Stimulated activated memory B cell treated with anti-CD40 and anti-IgM and Interleukin-4, amounts not matched to agents 10 μg/mL and 1 μg/mL and 100 μg/mL, for 72 hours (primary cell): ENCODE results near the gene FOXO3.

ENCODE experiments used
- ATAC-seq: fragments of 150-1000 bp; cut with Tn5 transposase; 2 replicates; pipeline ENCODE4 v1.10.0; 2021
- H3K27ac Mint-ChIP-seq: one replicate; pipeline ENCODE4 v1.8.0; 2022; ENCODE audit warnings: mild to moderate bottlenecking, mixed read lengths
- H3K27me3 Mint-ChIP-seq: one replicate; pipeline ENCODE4 v1.8.0; 2022; ENCODE audit warnings: mixed read lengths
- H3K36me3 Mint-ChIP-seq: one replicate; pipeline ENCODE4 v1.8.0; 2022; ENCODE audit warnings: mixed read lengths
- H3K4me1 Mint-ChIP-seq: one replicate; pipeline ENCODE4 v1.8.0; 2022; ENCODE audit warnings: mixed read lengths
- H3K4me3 Mint-ChIP-seq: one replicate; pipeline ENCODE4 v1.8.0; 2022; ENCODE audit warnings: mild to moderate bottlenecking, moderate library complexity, mixed read lengths
- H3K9me3 Mint-ChIP-seq: one replicate; pipeline ENCODE4 v1.8.0; 2022; ENCODE audit warnings: mixed read lengths

Gene FOXO3

GRCh38 chr6:108716801-108717791 is 156.4 kb downstream of the FOXO3 start:
- H3K27ac Mint-ChIP-seq = no peak overlapping the region
- peaks cover 30% of the 10 kb centered on the region for H3K27me3 Mint-ChIP-seq
- peak; percentile 39 for ATAC-seq
- H3K36me3 Mint-ChIP-seq = no peaks in the 10 kb centered on the region
- peaks cover 12% of the 10 kb centered on the region for H3K4me1 Mint-ChIP-seq
- H3K9me3 Mint-ChIP-seq = no peaks in the 10 kb centered on the region
- H3K4me3 Mint-ChIP-seq = no peak overlapping the region

- Mint-ChIP-seq H3K27ac (no peak overlapping the region), H3K4me1 (peaks cover 6% of the 10 kb centered on the region), H3K4me3 (no peak overlapping the region), H3K9me3 (peaks cover 4% of the 10 kb centered on the region), H3K27me3 (peaks cover 30% of the 10 kb centered on the region), H3K36me3 (no peaks in the 10 kb centered on the region)
- no peak for ATAC-seq
Measured at GRCh38 chr6:108719477-108719876, 158.8 kb downstream of the FOXO3 start.

- Mint-ChIP-seq H3K4me3 (no peak overlapping the region), H3K36me3 (no peaks in the 10 kb centered on the region), H3K27me3 (peaks cover 18% of the 10 kb centered on the region), H3K4me1 (no peaks in the 10 kb centered on the region), H3K27ac (no peak overlapping the region), H3K9me3 (peaks cover 4% of the 10 kb centered on the region)
- ATAC-seq = no peak
Measured at GRCh38 chr6:108720827-108721226, 160.1 kb downstream of the FOXO3 start.

GRCh38 chr6:108721286-108721685 is 160.6 kb downstream of the FOXO3 start:
- H3K4me3 Mint-ChIP-seq = no peak overlapping the region
- H3K36me3 Mint-ChIP-seq = no peaks in the 10 kb centered on the region
- H3K4me1 Mint-ChIP-seq = no peaks in the 10 kb centered on the region
- no peak for ATAC-seq
- H3K27ac Mint-ChIP-seq = no peak overlapping the region
- peaks cover 16% of the 10 kb centered on the region for H3K27me3 Mint-ChIP-seq
- H3K9me3 Mint-ChIP-seq = peaks cover 4% of the 10 kb centered on the region

- Mint-ChIP-seq H3K4me3 (no peak overlapping the region), H3K27ac (no peak overlapping the region), H3K36me3 (no peaks in the 10 kb centered on the region), H3K4me1 (no peaks in the 10 kb centered on the region), H3K27me3 (no peaks in the 10 kb centered on the region), H3K9me3 (peaks cover 4% of the 10 kb centered on the region)
- no peak for ATAC-seq
Measured at GRCh38 chr6:108723594-108723993, 162.9 kb downstream of the FOXO3 start.

- no peaks in the 10 kb centered on the region for H3K4me1 Mint-ChIP-seq
- H3K36me3 Mint-ChIP-seq = no peaks in the 10 kb centered on the region
- H3K27me3 Mint-ChIP-seq = peaks cover 8% of the 10 kb centered on the region
- H3K27ac Mint-ChIP-seq = no peak overlapping the region
- H3K9me3 Mint-ChIP-seq = peaks cover 4% of the 10 kb centered on the region
- no peak for ATAC-seq
- H3K4me3 Mint-ChIP-seq = no peak overlapping the region
Measured at GRCh38 chr6:108726726-108727339, 166.1 kb downstream of the FOXO3 start.

- H3K4me3 Mint-ChIP-seq = no peak overlapping the region
- H3K4me1 Mint-ChIP-seq = no peaks in the 10 kb centered on the region
- H3K27me3 Mint-ChIP-seq = peaks cover 8% of the 10 kb centered on the region
- H3K27ac Mint-ChIP-seq = no peak overlapping the region
- H3K36me3 Mint-ChIP-seq = no peaks in the 10 kb centered on the region
- H3K9me3 Mint-ChIP-seq = peaks cover 3% of the 10 kb centered on the region
- ATAC-seq = no peak
Measured at GRCh38 chr6:108727966-108728730, 167.4 kb downstream of the FOXO3 start.

GRCh38 chr6:108728826-108729225 is 168.1 kb downstream of the FOXO3 start:
- Mint-ChIP-seq H3K9me3 (no peaks in the 10 kb centered on the region), H3K36me3 (no peaks in the 10 kb centered on the region), H3K4me1 (no peaks in the 10 kb centered on the region), H3K4me3 (no peak overlapping the region), H3K27me3 (peaks cover 8% of the 10 kb centered on the region), H3K27ac (no peak overlapping the region)
- no peak for ATAC-seq

GRCh38 chr6:108730635-108731515 is 170.2 kb downstream of the FOXO3 start:
- H3K4me3 Mint-ChIP-seq = no peak overlapping the region
- H3K27me3 Mint-ChIP-seq = peaks cover 8% of the 10 kb centered on the region
- no peaks in the 10 kb centered on the region for H3K9me3 Mint-ChIP-seq
- peaks cover 3% of the 10 kb centered on the region for H3K4me1 Mint-ChIP-seq
- no peak for ATAC-seq
- H3K36me3 Mint-ChIP-seq = no peaks in the 10 kb centered on the region
- H3K27ac Mint-ChIP-seq = no peak overlapping the region

GRCh38 chr6:108732091-108732870 is 171.6 kb downstream of the FOXO3 start:
- H3K27me3 Mint-ChIP-seq = peaks cover 8% of the 10 kb centered on the region
- H3K4me1 Mint-ChIP-seq = peaks cover 9% of the 10 kb centered on the region
- no peaks in the 10 kb centered on the region for H3K9me3 Mint-ChIP-seq
- no peak overlapping the region for H3K4me3 Mint-ChIP-seq
- no peak for ATAC-seq
- H3K27ac Mint-ChIP-seq = no peak overlapping the region
- H3K36me3 Mint-ChIP-seq = no peaks in the 10 kb centered on the region

GRCh38 chr6:108733051-108733450 is 172.3 kb downstream of the FOXO3 start:
- Mint-ChIP-seq H3K4me3 (no peak overlapping the region), H3K36me3 (no peaks in the 10 kb centered on the region), H3K27ac (no peak overlapping the region), H3K4me1 (peaks cover 9% of the 10 kb centered on the region), H3K27me3 (peaks cover 8% of the 10 kb centered on the region), H3K9me3 (no peaks in the 10 kb centered on the region)
- ATAC-seq = no peak

GRCh38 chr6:108733706-108734265 is 173.1 kb downstream of the FOXO3 start:
- Mint-ChIP-seq H3K9me3 (no peaks in the 10 kb centered on the region), H3K4me3 (no peak overlapping the region), H3K27me3 (peaks cover 8% of the 10 kb centered on the region), H3K27ac (no peak overlapping the region), H3K36me3 (no peaks in the 10 kb centered on the region), H3K4me1 (peaks cover 14% of the 10 kb centered on the region)
- ATAC-seq = no peak
